ENCODE data around the gene PAK4. TPM values are rescaled to one million over a fixed set of nuclear protein-coding genes. Genes with fewer than 3 reads are reported as not detected.

Gene PAK4
- polyA plus RNA-seq, 1 donor (not counting 4 experiments of a cell fraction or from before 2014, with no cell fraction given), result 11.2 TPM

DNA sequence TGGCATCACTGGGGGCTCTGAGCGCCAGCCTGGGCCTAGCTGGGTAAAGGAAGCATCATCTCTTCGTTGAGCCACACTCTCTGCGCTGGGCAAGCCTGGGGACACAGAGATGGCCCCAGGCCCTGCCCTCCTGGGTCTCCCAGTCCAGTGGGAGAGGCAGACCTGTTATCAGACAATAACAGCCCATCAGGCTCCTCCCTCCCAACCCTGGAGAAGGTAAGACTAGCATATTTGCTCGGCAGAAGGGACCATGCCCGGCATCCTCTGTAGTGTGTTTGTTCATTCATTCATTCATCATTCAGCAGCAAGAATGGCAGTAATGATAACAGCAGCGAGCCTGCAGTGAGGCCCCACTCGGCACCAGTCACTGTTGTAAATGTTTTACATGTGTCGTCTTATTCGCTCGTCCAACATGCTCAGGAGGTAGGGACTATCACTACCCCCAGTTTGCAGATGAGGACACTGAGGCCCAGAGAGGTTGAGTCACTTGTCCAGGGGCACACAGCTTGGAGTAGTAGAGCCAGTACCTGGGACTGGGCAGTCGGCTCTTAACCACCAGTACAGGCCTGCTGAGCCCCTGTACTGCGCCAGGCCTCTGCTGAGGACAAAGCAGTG lies 33.2 kb downstream of the PAK4 start:
- H3K36me3 ChIP-seq (ENCODE audit: control insufficient read depth in 2 of 2, extremely low read depth in 1 of 2, insufficient read depth in 2 of 2, low read length in 2 of 2), result no peaks in the 10 kb centered on the region
- no peak overlapping the region for H3K27ac ChIP-seq (ENCODE audit: control insufficient read depth, insufficient read depth, low read length)
- TF ChIP-seq CTCF (optimal IDR thresholded peaks at IDR 0.05 in 1 of 3, IDR thresholded peaks at IDR 0.05 in 1 of 3, conservative IDR thresholded peaks at IDR 0.05 in 1 of 3; ENCODE audit: extremely low read depth in 1 of 3, insufficient read depth in 2 of 3, low read length in 3 of 3), result no peak
- TF ChIP-seq EZH2 (IDR thresholded peaks at IDR 0.05; ENCODE audit: low read length), result no peak
- H3K9ac ChIP-seq (ENCODE audit: control insufficient read depth, extremely low read depth, insufficient read depth, low read length), result no peak overlapping the region
- peaks cover 65% of the 10 kb centered on the region for H3K79me2 ChIP-seq (ENCODE audit: control insufficient read depth, insufficient read depth, low read length)
- no peaks in the 10 kb centered on the region for H3K9me3 ChIP-seq (ENCODE audit: control insufficient read depth, low read depth, low read length)
- H4K20me1 ChIP-seq (ENCODE audit: control insufficient read depth, extremely low read depth, insufficient read depth, low read length), result peaks cover 6% of the 10 kb centered on the region
- no peak for FAIRE-seq
- H3K9me1 ChIP-seq (ENCODE audit: control insufficient read depth, extremely low read depth, insufficient read depth, low read length), result peaks cover 4% of the 10 kb centered on the region
- no peak for DNase-seq (ENCODE audit: low read depth, low spot score)
- peaks cover 47% of the 10 kb centered on the region for H3K4me1 ChIP-seq (ENCODE audit: control insufficient read depth, extremely low read depth, insufficient read depth, low read length)
- H3K4me2 ChIP-seq (ENCODE audit: control insufficient read depth, extremely low read depth, insufficient read depth, low read depth, low read length), result no peak overlapping the region
- no peaks in the 10 kb centered on the region for H3K27me3 ChIP-seq (ENCODE audit: control insufficient read depth, extremely low read depth, insufficient read depth, low read length)
- no peak overlapping the region for H3K4me3 ChIP-seq (ENCODE audit: control insufficient read depth in 2 of 3, extremely low read depth in 1 of 3, insufficient read depth in 2 of 3, low read depth in 1 of 3, low read length in 3 of 3)
- dilution Hi-C loops (cut with MboI; ENCODE audit: extremely low pct_ligation_motif_present, low sequenced_read_pairs), result no loop called here
- H2AFZ ChIP-seq (ENCODE audit: control insufficient read depth, low read length), result no peak overlapping the region

- Histone ChIP-seq H3K27me3 (ENCODE audit: control insufficient read depth, extremely low read depth, insufficient read depth, low read length) (no peaks in the 10 kb centered on the region), H3K36me3 (ENCODE audit: control insufficient read depth in 2 of 2, extremely low read depth in 1 of 2, insufficient read depth in 2 of 2, low read length in 2 of 2) (no peaks in the 10 kb centered on the region), H2AFZ (ENCODE audit: control insufficient read depth, low read length) (no peak overlapping the region), H3K27ac (ENCODE audit: control insufficient read depth, insufficient read depth, low read length) (peak overlapping the region; percentile 42), H3K4me1 (ENCODE audit: control insufficient read depth, extremely low read depth, insufficient read depth, low read length) (peaks cover 30% of the 10 kb centered on the region), H4K20me1 (ENCODE audit: control insufficient read depth, extremely low read depth, insufficient read depth, low read length) (peaks cover 6% of the 10 kb centered on the region), H3K79me2 (ENCODE audit: control insufficient read depth, insufficient read depth, low read length) (peaks cover 62% of the 10 kb centered on the region), H3K9ac (ENCODE audit: control insufficient read depth, extremely low read depth, insufficient read depth, low read length) (no peak overlapping the region), H3K9me1 (ENCODE audit: control insufficient read depth, extremely low read depth, insufficient read depth, low read length) (no peaks in the 10 kb centered on the region), H3K4me2 (ENCODE audit: control insufficient read depth, extremely low read depth, insufficient read depth, low read depth, low read length) (peak overlapping the region; percentile 49), H3K4me3 (ENCODE audit: control insufficient read depth in 2 of 3, extremely low read depth in 1 of 3, insufficient read depth in 2 of 3, low read depth in 1 of 3, low read length in 3 of 3) (no peak overlapping the region), H3K9me3 (ENCODE audit: control insufficient read depth, low read depth, low read length) (no peaks in the 10 kb centered on the region)
- FAIRE-seq, result peak; percentile 85
- DNase-seq (ENCODE audit: low read depth, low spot score), result no peak
- TF ChIP-seq EZH2 (IDR thresholded peaks at IDR 0.05; ENCODE audit: low read length) (no peak), CTCF (optimal IDR thresholded peaks at IDR 0.05 in 1 of 3, IDR thresholded peaks at IDR 0.05 in 1 of 3, conservative IDR thresholded peaks at IDR 0.05 in 1 of 3; ENCODE audit: extremely low read depth in 1 of 3, insufficient read depth in 2 of 3, low read length in 3 of 3) (peak in 1 of 3 experiments; percentile 15)
- dilution Hi-C loops (cut with MboI; ENCODE audit: extremely low pct_ligation_motif_present, low sequenced_read_pairs), result no loop called here
Observed at GRCh38 chr19:39160523-39160861, 34.9 kb downstream of the PAK4 start.
